GM23338 (cell line): Measurements from ENCODE around the gene YES1. TPM values are rescaled to one million over a fixed set of nuclear protein-coding genes. Genes with fewer than 3 reads are reported as not detected.

Experiments
- ATAC-seq: fragments of 200-7000 bp; cut with Tn5 transposase; 3 replicates; pipeline ENCODE4 v1.9.1; 2020
- DNase-seq: peaks from one replicate; pipeline ENCODE4 v3.0.0-alpha.2; 2015; ENCODE audit warnings: low spot score
- H2AFZ ChIP-seq: fragments of 200-600 bp; sonication (generic); 2 replicates; pipeline ENCODE4 v1.8.0; 2016; ENCODE audit warnings: antibody characterized with exemption, mild to moderate bottlenecking, moderate library complexity
- H3F3A ChIP-seq: fragments of 200-600 bp; sonication (generic); replicated peaks from 2 replicates; pipeline ENCODE4 v1.8.0; 2017; ENCODE audit warnings: antibody characterized with exemption, mixed run types, low read depth
- H3K27ac ChIP-seq: fragments of 200-600 bp; sonication (generic); 2 replicates; pipeline ENCODE4 v1.6.1; 2016; ENCODE audit warnings: low read depth
- H3K27me3 ChIP-seq: fragments of 200-600 bp; sonication (generic); 2 replicates; pipeline ENCODE4 v1.8.0; 2016; ENCODE audit warnings: mild to moderate bottlenecking, mixed run types, moderate library complexity; ENCODE audit not compliant: insufficient read depth
- H3K36me3 ChIP-seq: fragments of 200-600 bp; sonication (generic); 2 replicates; pipeline ENCODE4 v1.8.0; 2016; ENCODE audit warnings: mild to moderate bottlenecking; ENCODE audit not compliant: insufficient read depth
- H3K4me1 ChIP-seq: fragments of 200-600 bp; sonication (generic); 2 replicates; pipeline ENCODE4 v1.8.0; 2016; ENCODE audit warnings: mild to moderate bottlenecking, moderate library complexity; ENCODE audit not compliant: insufficient read depth
- H3K4me2 ChIP-seq: fragments of 200-600 bp; sonication (generic); 2 replicates; pipeline ENCODE4 v1.7.1; 2017; ENCODE audit warnings: mixed run types
- H3K4me3 ChIP-seq: fragments of 200-600 bp; sonication (generic); 2 replicates; pipeline ENCODE4 v1.6.1; 2016; ENCODE audit warnings: mixed run types
- H3K79me2 ChIP-seq: fragments of 200-600 bp; sonication (generic); replicated peaks from 2 replicates; pipeline ENCODE4 v1.8.0; 2017; ENCODE audit warnings: mild to moderate bottlenecking; ENCODE audit not compliant: insufficient read depth
- H3K9me2 ChIP-seq: fragments of 200-600 bp; sonication (generic); 2 replicates; pipeline ENCODE4 v1.8.0; 2017; ENCODE audit not compliant: insufficient read depth
- H4K20me1 ChIP-seq: fragments of 200-600 bp; sonication (generic); replicated peaks from 2 replicates; pipeline ENCODE4 v1.8.0; 2017; ENCODE audit warnings: mild to moderate bottlenecking; ENCODE audit not compliant: insufficient read depth
- H3K27ac Mint-ChIP-seq: 2 replicates; pipeline ENCODE4 v1.8.0; 2020; ENCODE audit warnings: inconsistent platforms, mild to moderate bottlenecking, moderate library complexity, mixed read lengths
- H3K27me3 Mint-ChIP-seq: 3 replicates; pipeline ENCODE4 v1.8.0; 2022; ENCODE audit warnings: low read depth, mild to moderate bottlenecking, moderate library complexity, mixed read lengths, inconsistent platforms; ENCODE audit not compliant: insufficient read depth, poor library complexity
- H3K36me3 Mint-ChIP-seq: 3 replicates; pipeline ENCODE4 v1.8.0; 2021; ENCODE audit warnings: low read depth, mild to moderate bottlenecking, inconsistent platforms, moderate library complexity, mixed read lengths
- H3K4me1 Mint-ChIP-seq: 3 replicates; pipeline ENCODE4 v1.8.0; 2020; ENCODE audit warnings: mild to moderate bottlenecking, inconsistent platforms, mixed read lengths
- H3K4me3 Mint-ChIP-seq: 3 replicates; pipeline ENCODE4 v1.8.0; 2021; ENCODE audit warnings: moderate library complexity, mild to moderate bottlenecking, inconsistent platforms, mixed read lengths
- H3K9me3 Mint-ChIP-seq: 3 replicates; pipeline ENCODE4 v1.8.0; 2020; ENCODE audit warnings: moderate library complexity, mild to moderate bottlenecking, inconsistent platforms, mixed read lengths
- CREB1 ChIP-seq: fragments of 250-450 bp; sonication (Bioruptor Pico); IDR thresholded peaks from 2 replicates; pipeline ENCODE4 v1.5.0; 2020; ENCODE audit warnings: low read depth, mild to moderate bottlenecking, moderate library complexity
- CTCF ChIP-seq, 2 experiments: fragments of 200-600 bp in 1 of 2; sonication (generic) in 1 of 2; conservative IDR thresholded peaks; 2 replicates each; pipeline versions ENCODE4 v1.5.1 to v1.6.1; 2016 to 2017; ENCODE audit warnings: antibody characterized with exemption in 2 of 2, low read depth in 2 of 2, mild to moderate bottlenecking in 2 of 2, moderate library complexity in 1 of 2
- EZH2 ChIP-seq: fragments of 200-600 bp; sonication (generic); IDR thresholded peaks from one replicate; pipeline ENCODE4 v1.8.0; 2017; ENCODE audit warnings: antibody characterized with exemption, mild to moderate bottlenecking, low read depth; ENCODE audit not compliant: unreplicated experiment
- EZH2phosphoT487 ChIP-seq: fragments of 200-600 bp; sonication (generic); IDR thresholded peaks from one replicate; pipeline ENCODE4 v1.8.1; 2018; ENCODE audit warnings: antibody characterized with exemption; ENCODE audit not compliant: unreplicated experiment
- JUNB ChIP-seq: IDR thresholded peaks from one replicate; pipeline ENCODE4 v1.6.1; 2016; ENCODE audit warnings: antibody characterized with exemption; ENCODE audit not compliant: unreplicated experiment
- NANOG ChIP-seq: IDR thresholded peaks from 2 replicates; pipeline ENCODE4 v1.6.1; 2016; ENCODE audit warnings: antibody characterized with exemption, borderline replicate concordance
- POLR2AphosphoS5 ChIP-seq: IDR thresholded peaks from 2 replicates; pipeline ENCODE4 v1.6.1; 2016; ENCODE audit warnings: antibody characterized with exemption, low read depth
- REST ChIP-seq: IDR thresholded peaks from one replicate; pipeline ENCODE4 v1.6.1; 2018; ENCODE audit warnings: antibody characterized with exemption; ENCODE audit not compliant: unreplicated experiment
- STAT1 ChIP-seq: IDR thresholded peaks from one replicate; pipeline ENCODE4 v1.6.1; 2016; ENCODE audit warnings: antibody characterized with exemption; ENCODE audit not compliant: unreplicated experiment
- ZNF114 ChIP-seq: fragments of 250-450 bp; sonication (Bioruptor Pico); IDR thresholded peaks from 2 replicates; pipeline ENCODE4 v1.5.0; 2020; ENCODE audit warnings: mild to moderate bottlenecking, moderate library complexity
- ZNF331 ChIP-seq: fragments of 250-450 bp; sonication (Bioruptor Pico); IDR thresholded peaks from 2 replicates; pipeline ENCODE4 v1.5.0; 2020; ENCODE audit warnings: low read depth, mild to moderate bottlenecking, moderate library complexity
- polyA plus RNA-seq: library from polyadenylated mRNA; unstranded; fragments of >200 nt; fragmentation: Nextera tagmentation; extraction: Ambion mirVana; gene quantifications from 2 replicates; pipeline ENCODE4 v1.2.1, GENCODE V29; 2016
- total RNA-seq: library from RNA; depleted of rRNA; stranded (reverse); fragments of >200 nt; shearing (Covaris generic); gene quantifications from 2 replicates; pipeline ENCODE4 v1.2.3, GENCODE V29; 2014
- TF ChIP-seq, protein P1 (sequence below): fragments of 250-450 bp; sonication (Bioruptor Pico); IDR thresholded peaks from 2 replicates; pipeline ENCODE4 v1.5.0; 2020; ENCODE audit warnings: mild to moderate bottlenecking, moderate library complexity
- TF ChIP-seq, protein P2 (sequence below): IDR thresholded peaks from 2 replicates; pipeline ENCODE4 v1.6.1; 2016; ENCODE audit warnings: antibody characterized with exemption

The YES1 gene
- total and polyA plus RNA-seq, 2 experiments from 2014 or later: 25.4 to 327 TPM

GRCh38 chr18:770583-770961 lies 41.5 kb downstream of the YES1 start:
- H3K27me3 Mint-ChIP-seq: peaks cover 1% of the 10 kb centered on the region
- peaks cover 39% of the 10 kb centered on the region; the same call in 1 of the 2 replicates for H4K20me1 ChIP-seq

More at GRCh38 chr18:770583-770961, 41.5 kb downstream of the YES1 start:
- Histone ChIP-seq H3K36me3 (no peaks in the 10 kb centered on the region; the same call in 1 of the 2 replicates), H3K4me3 (no peak overlapping the region), H3K9me2 (no peaks in the 10 kb centered on the region), H3K27ac (peak overlapping the region; percentile 53), H2AFZ (no peak overlapping the region), H3K4me2 (no peak overlapping the region), H3K27me3 (no peaks in the 10 kb centered on the region), H3K79me2 (peaks cover 98% of the 10 kb centered on the region), H3K4me1 (no peaks in the 10 kb centered on the region), H3F3A (no peaks in the 10 kb centered on the region)
- H3K27ac Mint-ChIP-seq: no peak overlapping the region
- TF ChIP-seq JUNB (no peak), POLR2AphosphoS5 (no peak), ZNF331 (CRISPR knock-in tag) (no peak), CREB1 (CRISPR knock-in tag) (no peak), NANOG (no peak), REST (no peak), EZH2phosphoT487 (no peak), CTCF (conservative IDR thresholded peaks at IDR 0.05; ENCODE audit: low read depth in 2 of 2) (no peak), STAT1 (no peak), EZH2 (no peak), ZNF114 (no peak)
- TF ChIP-seq, protein P1, sequence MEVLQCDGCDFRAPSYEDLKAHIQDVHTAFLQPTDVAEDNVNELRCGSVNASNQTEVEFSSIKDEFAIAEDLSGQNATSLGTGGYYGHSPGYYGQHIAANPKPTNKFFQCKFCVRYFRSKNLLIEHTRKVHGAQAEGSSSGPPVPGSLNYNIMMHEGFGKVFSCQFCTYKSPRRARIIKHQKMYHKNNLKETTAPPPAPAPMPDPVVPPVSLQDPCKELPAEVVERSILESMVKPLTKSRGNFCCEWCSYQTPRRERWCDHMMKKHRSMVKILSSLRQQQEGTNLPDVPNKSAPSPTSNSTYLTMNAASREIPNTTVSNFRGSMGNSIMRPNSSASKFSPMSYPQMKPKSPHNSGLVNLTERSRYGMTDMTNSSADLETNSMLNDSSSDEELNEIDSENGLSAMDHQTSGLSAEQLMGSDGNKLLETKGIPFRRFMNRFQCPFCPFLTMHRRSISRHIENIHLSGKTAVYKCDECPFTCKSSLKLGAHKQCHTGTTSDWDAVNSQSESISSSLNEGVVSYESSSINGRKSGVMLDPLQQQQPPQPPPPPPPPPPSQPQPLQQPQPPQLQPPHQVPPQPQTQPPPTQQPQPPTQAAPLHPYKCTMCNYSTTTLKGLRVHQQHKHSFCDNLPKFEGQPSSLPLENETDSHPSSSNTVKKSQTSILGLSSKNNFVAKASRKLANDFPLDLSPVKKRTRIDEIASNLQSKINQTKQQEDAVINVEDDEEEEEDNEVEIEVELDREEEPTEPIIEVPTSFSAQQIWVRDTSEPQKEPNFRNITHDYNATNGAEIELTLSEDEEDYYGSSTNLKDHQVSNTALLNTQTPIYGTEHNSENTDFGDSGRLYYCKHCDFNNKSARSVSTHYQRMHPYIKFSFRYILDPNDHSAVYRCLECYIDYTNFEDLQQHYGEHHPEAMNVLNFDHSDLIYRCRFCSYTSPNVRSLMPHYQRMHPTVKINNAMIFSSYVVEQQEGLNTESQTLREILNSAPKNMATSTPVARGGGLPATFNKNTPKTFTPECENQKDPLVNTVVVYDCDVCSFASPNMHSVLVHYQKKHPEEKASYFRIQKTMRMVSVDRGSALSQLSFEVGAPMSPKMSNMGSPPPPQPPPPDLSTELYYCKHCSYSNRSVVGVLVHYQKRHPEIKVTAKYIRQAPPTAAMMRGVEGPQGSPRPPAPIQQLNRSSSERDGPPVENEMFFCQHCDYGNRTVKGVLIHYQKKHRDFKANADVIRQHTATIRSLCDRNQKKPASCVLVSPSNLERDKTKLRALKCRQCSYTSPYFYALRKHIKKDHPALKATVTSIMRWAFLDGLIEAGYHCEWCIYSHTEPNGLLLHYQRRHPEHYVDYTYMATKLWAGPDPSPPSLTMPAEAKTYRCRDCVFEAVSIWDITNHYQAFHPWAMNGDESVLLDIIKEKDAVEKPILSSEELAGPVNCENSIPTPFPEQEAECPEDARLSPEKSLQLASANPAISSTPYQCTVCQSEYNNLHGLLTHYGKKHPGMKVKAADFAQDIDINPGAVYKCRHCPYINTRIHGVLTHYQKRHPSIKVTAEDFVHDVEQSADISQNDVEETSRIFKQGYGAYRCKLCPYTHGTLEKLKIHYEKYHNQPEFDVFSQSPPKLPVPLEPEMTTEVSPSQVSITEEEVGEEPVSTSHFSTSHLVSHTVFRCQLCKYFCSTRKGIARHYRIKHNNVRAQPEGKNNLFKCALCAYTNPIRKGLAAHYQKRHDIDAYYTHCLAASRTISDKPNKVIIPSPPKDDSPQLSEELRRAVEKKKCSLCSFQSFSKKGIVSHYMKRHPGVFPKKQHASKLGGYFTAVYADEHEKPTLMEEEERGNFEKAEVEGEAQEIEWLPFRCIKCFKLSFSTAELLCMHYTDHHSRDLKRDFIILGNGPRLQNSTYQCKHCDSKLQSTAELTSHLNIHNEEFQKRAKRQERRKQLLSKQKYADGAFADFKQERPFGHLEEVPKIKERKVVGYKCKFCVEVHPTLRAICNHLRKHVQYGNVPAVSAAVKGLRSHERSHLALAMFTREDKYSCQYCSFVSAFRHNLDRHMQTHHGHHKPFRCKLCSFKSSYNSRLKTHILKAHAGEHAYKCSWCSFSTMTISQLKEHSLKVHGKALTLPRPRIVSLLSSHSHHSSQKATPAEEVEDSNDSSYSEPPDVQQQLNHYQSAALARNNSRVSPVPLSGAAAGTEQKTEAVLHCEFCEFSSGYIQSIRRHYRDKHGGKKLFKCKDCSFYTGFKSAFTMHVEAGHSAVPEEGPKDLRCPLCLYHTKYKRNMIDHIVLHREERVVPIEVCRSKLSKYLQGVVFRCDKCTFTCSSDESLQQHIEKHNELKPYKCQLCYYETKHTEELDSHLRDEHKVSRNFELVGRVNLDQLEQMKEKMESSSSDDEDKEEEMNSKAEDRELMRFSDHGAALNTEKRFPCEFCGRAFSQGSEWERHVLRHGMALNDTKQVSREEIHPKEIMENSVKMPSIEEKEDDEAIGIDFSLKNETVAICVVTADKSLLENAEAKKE (CRISPR knock-in tag): no peak
- TF ChIP-seq, protein P2, sequence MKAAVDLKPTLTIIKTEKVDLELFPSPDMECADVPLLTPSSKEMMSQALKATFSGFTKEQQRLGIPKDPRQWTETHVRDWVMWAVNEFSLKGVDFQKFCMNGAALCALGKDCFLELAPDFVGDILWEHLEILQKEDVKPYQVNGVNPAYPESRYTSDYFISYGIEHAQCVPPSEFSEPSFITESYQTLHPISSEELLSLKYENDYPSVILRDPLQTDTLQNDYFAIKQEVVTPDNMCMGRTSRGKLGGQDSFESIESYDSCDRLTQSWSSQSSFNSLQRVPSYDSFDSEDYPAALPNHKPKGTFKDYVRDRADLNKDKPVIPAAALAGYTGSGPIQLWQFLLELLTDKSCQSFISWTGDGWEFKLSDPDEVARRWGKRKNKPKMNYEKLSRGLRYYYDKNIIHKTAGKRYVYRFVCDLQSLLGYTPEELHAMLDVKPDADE: no peak
- H3K36me3 Mint-ChIP-seq: no peaks in the 10 kb centered on the region
- no peak for ATAC-seq
- H3K9me3 Mint-ChIP-seq: no peaks in the 10 kb centered on the region
- no peaks in the 10 kb centered on the region; the same call in 2 of the 3 replicates for H3K4me1 Mint-ChIP-seq
- no peak overlapping the region for H3K4me3 Mint-ChIP-seq
- DNase-seq: no peak
